Suprapubic skin (tissue), 4 donors: ENCODE data around the gene CDH4. TPM values are rescaled to one million over a fixed set of nuclear protein-coding genes. Genes with fewer than 3 reads are reported as not detected.

Experiments
- DNase-seq, 2 donors: peaks; one replicate each; pipeline ENCODE4 v3.0.0-alpha.2; 2019; ENCODE audit warnings: low spot score in 2 of 2
- H3K27ac ChIP-seq: fragments of 200-600 bp; sonication (generic); one replicate; pipeline ENCODE4 v1.5.1; 2019
- H3K27me3 ChIP-seq: fragments of 200-600 bp; sonication (generic); one replicate; pipeline ENCODE4 v1.5.1; 2019
- H3K36me3 ChIP-seq: fragments of 200-600 bp; sonication (generic); one replicate; pipeline ENCODE4 v1.5.1; 2019
- H3K4me1 ChIP-seq: fragments of 200-600 bp; sonication (generic); one replicate; pipeline ENCODE4 v1.5.1; 2019
- H3K4me3 ChIP-seq: fragments of 200-600 bp; sonication (generic); one replicate; pipeline ENCODE4 v1.5.1; 2019; ENCODE audit warnings: mild to moderate bottlenecking
- H3K9me3 ChIP-seq: fragments of 200-600 bp; sonication (generic); one replicate; pipeline ENCODE4 v1.5.1; 2019
- CTCF ChIP-seq, 2 donors: fragments of 200-600 bp in 1 of 2; fragments of 450-650 bp in 1 of 2; sonication (generic) in 1 of 2; IDR thresholded peaks; one replicate each; pipeline ENCODE4 v1.5.1; 2016 to 2019; ENCODE audit warnings: antibody characterized with exemption in 2 of 2, mild to moderate bottlenecking in 1 of 2, moderate library complexity in 1 of 2
- EP300 ChIP-seq: sonication (generic); formaldehyde crosslinking; IDR thresholded peaks from one replicate; pipeline ENCODE4 v1.6.1; 2017; ENCODE audit warnings: antibody characterized with exemption
- POLR2A ChIP-seq, 2 donors: fragments of 450-650 bp; IDR thresholded peaks; one replicate each; pipeline ENCODE4 v1.6.1; 2017; ENCODE audit warnings: antibody characterized with exemption in 2 of 2, mild to moderate bottlenecking in 2 of 2, moderate library complexity in 2 of 2
- POLR2AphosphoS5 ChIP-seq, 3 donors: sonication (generic); formaldehyde crosslinking; IDR thresholded peaks; one replicate each; pipeline ENCODE4 v1.6.1; 2017; ENCODE audit warnings: antibody characterized with exemption in 3 of 3
- WGBS: methylation state at CpG from one replicate; pipeline ENCODE4 v1.1.5; 2018; 5-methylcytosine and 5-hydroxymethylcytosine counted together
- total RNA-seq, 4 donors: library from RNA; depleted of rRNA; stranded (reverse); fragments of >200 nt; gene quantifications; one replicate each; pipeline ENCODE4 v1.1.0, GENCODE V29; 2016

The CDH4 gene
- total RNA-seq, 4 donors from 2014 or later = 0.91 to 5.9 (median 2.6) TPM

- TF ChIP-seq POLR2A (IDR thresholded peaks at IDR 0.05) = no peak
- TF ChIP-seq EP300 = no peak
- TF ChIP-seq POLR2AphosphoS5 (IDR thresholded peaks at IDR 0.05) = no peak
- TF ChIP-seq CTCF (IDR thresholded peaks at IDR 0.05) = no peak
- peaks cover 31% of the 10 kb centered on the region for H3K27me3 ChIP-seq
- 37% methylated on average over 8 of the region's 9 CpGs for WGBS
- H3K9me3 ChIP-seq = no peaks in the 10 kb centered on the region
- H3K4me3 ChIP-seq = no peak overlapping the region
- no peak for DNase-seq
- no peak overlapping the region for H3K27ac ChIP-seq
- H3K36me3 ChIP-seq = no peaks in the 10 kb centered on the region
- no peaks in the 10 kb centered on the region for H3K4me1 ChIP-seq
Measured at GRCh38 chr20:61841966-61842365, 589.9 kb downstream of the CDH4 start.

GRCh38 chr20:61844621-61845020 lies 592.6 kb downstream of the CDH4 start:
- H3K36me3 ChIP-seq = no peaks in the 10 kb centered on the region
- no peak for DNase-seq
- peaks cover 40% of the 10 kb centered on the region for H3K27me3 ChIP-seq
- no peak overlapping the region for H3K4me3 ChIP-seq
- H3K9me3 ChIP-seq = no peaks in the 10 kb centered on the region
- H3K27ac ChIP-seq = no peak overlapping the region
- no peaks in the 10 kb centered on the region for H3K4me1 ChIP-seq
- WGBS = 94% methylated on average over 17 of the region's 17 CpGs
- no peak for TF ChIP-seq EP300
- no peak for TF ChIP-seq POLR2AphosphoS5 (IDR thresholded peaks at IDR 0.05)
- TF ChIP-seq CTCF (IDR thresholded peaks at IDR 0.05) = no peak
- no peak for TF ChIP-seq POLR2A (IDR thresholded peaks at IDR 0.05)

- no peak for DNase-seq
- peaks cover 46% of the 10 kb centered on the region for H3K27me3 ChIP-seq
- no peak overlapping the region for H3K27ac ChIP-seq
- 64% methylated on average over 17 of the region's 19 CpGs for WGBS
- no peaks in the 10 kb centered on the region for H3K9me3 ChIP-seq
- TF ChIP-seq POLR2A (IDR thresholded peaks at IDR 0.05) (no peak), EP300 (no peak), POLR2AphosphoS5 (IDR thresholded peaks at IDR 0.05) (no peak), CTCF (IDR thresholded peaks at IDR 0.05) (no peak)
- H3K4me1 ChIP-seq = no peaks in the 10 kb centered on the region
- H3K36me3 ChIP-seq = no peaks in the 10 kb centered on the region
- H3K4me3 ChIP-seq = no peak overlapping the region
Measured at GRCh38 chr20:61845233-61845671, 593.2 kb downstream of the CDH4 start.

GRCh38 chr20:61846074-61846473 lies 594.0 kb downstream of the CDH4 start:
- H3K27ac ChIP-seq = no peak overlapping the region
- no peaks in the 10 kb centered on the region for H3K9me3 ChIP-seq
- no peak for DNase-seq
- peaks cover 3% of the 10 kb centered on the region for H3K4me1 ChIP-seq
- 86% methylated on average over 13 of the region's 15 CpGs for WGBS
- H3K27me3 ChIP-seq = peaks cover 54% of the 10 kb centered on the region
- no peaks in the 10 kb centered on the region for H3K36me3 ChIP-seq
- TF ChIP-seq POLR2AphosphoS5 (IDR thresholded peaks at IDR 0.05) (no peak), EP300 (no peak), POLR2A (IDR thresholded peaks at IDR 0.05) (no peak), CTCF (IDR thresholded peaks at IDR 0.05) (no peak)
- no peak overlapping the region for H3K4me3 ChIP-seq

- H3K27ac ChIP-seq = no peak overlapping the region
- no peaks in the 10 kb centered on the region for H3K36me3 ChIP-seq
- WGBS = 88% methylated on average over 11 of the region's 11 CpGs
- peaks cover 3% of the 10 kb centered on the region for H3K4me1 ChIP-seq
- no peak overlapping the region for H3K4me3 ChIP-seq
- DNase-seq = no peak
- H3K27me3 ChIP-seq = peaks cover 54% of the 10 kb centered on the region
- H3K9me3 ChIP-seq = no peaks in the 10 kb centered on the region
- TF ChIP-seq EP300 (no peak), POLR2A (IDR thresholded peaks at IDR 0.05) (no peak), CTCF (IDR thresholded peaks at IDR 0.05) (no peak), POLR2AphosphoS5 (IDR thresholded peaks at IDR 0.05) (no peak)
Measured at GRCh38 chr20:61846741-61847419, 594.8 kb downstream of the CDH4 start.
